HG02938 (cell line): Measurements from ENCODE around the gene ZSWIM4.

Source experiments
- ATAC-seq: cut with Tn5 transposase; IDR thresholded peaks from one replicate; pipeline ENCODE4 v1.9.1; 2021; ENCODE audit warnings: mild to moderate bottlenecking, moderate library complexity; ENCODE audit not compliant: unreplicated experiment

The ZSWIM4 gene

GRCh38 chr19:13833330-13834243 is 38.3 kb downstream of the ZSWIM4 start:
- peak; percentile 52 for ATAC-seq

GRCh38 chr19:13834244-13835069 is 39.2 kb downstream of the ZSWIM4 start:
- ATAC-seq: no peak

GRCh38 chr19:13835791-13836723 is 40.8 kb downstream of the ZSWIM4 start:
- ATAC-seq: no peak

GRCh38 chr19:13838435-13839129 is 43.3 kb downstream of the ZSWIM4 start:
- no peak for ATAC-seq

- ATAC-seq: peak; percentile 36
These were observed 44.1 kb downstream of the ZSWIM4 start for GRCh38 chr19:13839130-13839937.

GRCh38 chr19:13839938-13840304 is 44.7 kb downstream of the ZSWIM4 start:
- ATAC-seq: no peak

GRCh38 chr19:13840305-13841085 is 45.3 kb downstream of the ZSWIM4 start:
- no peak for ATAC-seq

GRCh38 chr19:13841086-13841961 is 46.1 kb downstream of the ZSWIM4 start:
- ATAC-seq: no peak

GRCh38 chr19:13841962-13842290 is 46.7 kb downstream of the ZSWIM4 start:
- ATAC-seq: no peak

GRCh38 chr19:13842291-13843103 is 47.3 kb downstream of the ZSWIM4 start:
- no peak for ATAC-seq

- ATAC-seq: no peak
These were observed 48.1 kb downstream of the ZSWIM4 start for GRCh38 chr19:13843104-13843921.

- ATAC-seq: no peak
These were observed 48.9 kb downstream of the ZSWIM4 start for GRCh38 chr19:13844130-13844631.

- no peak for ATAC-seq
These were observed 51.5 kb downstream of the ZSWIM4 start for GRCh38 chr19:13846557-13847406.

GRCh38 chr19:13847407-13848339 is 52.4 kb downstream of the ZSWIM4 start:
- no peak for ATAC-seq
